GM19455 (cell line): ENCODE measurements around the gene CDX2.

Source experiments
- ATAC-seq: cut with Tn5 transposase; IDR thresholded peaks from one replicate; pipeline ENCODE4 v1.9.1; 2021; ENCODE audit not compliant: unreplicated experiment

Gene CDX2

DNA sequence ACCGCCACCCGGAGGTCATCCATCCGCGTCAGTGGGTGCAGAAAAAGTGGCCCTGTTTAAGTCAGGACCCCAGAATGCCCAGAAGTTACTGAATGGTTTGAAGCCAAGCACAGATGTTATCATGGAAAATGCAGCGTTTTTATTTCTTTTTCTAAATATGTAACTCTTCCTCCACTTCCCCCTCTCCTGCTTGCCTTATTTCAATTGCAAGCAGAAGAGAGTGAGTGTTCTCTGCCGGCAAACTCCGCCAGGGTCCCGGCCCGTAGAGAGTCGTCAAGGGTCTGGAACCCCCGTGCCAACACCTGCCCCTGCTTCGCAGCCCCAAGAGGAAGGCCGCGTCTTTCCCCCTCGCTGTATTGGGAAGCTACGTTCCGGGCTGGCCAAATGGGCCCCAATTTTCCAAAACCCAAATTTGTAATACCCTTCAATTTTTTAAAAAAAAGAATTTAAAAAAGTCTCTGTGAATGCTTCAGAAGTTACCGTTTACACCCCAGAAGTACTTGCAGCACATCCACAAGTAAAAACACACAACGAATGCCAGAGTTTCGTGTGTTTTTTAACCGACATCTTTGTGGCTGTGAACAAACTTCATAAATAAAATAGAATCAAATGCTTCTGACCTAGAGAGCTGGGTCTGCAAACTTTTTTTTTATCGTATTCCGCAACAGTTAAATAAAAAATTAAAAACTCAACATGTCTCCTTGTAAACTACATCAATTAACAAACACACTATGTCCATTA is 50.0 kb downstream of the CDX2 start:
- ATAC-seq, result no peak

DNA sequence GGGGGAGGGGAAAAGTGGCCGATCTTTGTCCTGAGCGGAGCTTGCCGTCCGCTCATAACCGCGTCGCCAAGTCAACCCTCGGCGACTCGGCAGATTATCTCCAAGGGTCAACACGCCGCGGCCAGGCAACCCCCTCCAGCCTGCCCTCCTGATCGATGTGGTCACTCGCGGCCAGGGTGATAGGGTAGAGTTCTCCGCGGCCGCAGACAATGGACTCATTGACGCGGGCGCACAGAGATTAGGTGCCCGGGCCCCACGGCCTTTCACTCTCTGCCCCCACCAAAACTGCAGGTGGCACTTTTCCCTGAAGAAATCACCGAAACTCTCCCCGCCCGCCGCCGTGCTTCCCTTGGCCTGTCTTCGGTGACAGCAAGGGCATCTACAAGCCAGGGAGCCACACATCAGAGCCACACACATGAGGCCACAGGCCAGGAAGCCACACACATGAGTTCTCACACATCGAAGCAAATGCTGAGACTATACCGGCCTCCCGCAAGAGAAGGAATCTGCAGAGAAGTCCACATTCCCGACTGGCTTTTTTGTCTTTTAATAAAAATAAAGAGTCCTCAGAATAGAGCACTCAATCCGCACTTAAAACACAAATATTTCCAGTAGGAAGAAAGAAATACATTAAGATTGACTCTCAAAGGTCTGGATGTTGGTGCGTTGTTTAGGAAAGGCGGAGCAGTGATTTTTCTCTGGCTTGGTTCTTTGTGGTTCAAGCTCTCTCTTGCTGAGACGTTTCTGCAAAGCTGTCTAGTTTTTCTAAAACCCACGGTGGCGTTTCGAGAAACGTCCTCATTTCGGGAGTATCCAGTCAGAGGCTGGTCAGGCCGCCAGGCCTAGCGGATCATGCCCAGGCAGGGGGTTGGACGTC is 50.8 kb downstream of the CDX2 start:
- ATAC-seq, result no peak

- ATAC-seq, result no peak
Observed at GRCh38 chr13:27917121-27917947, 51.8 kb downstream of the CDX2 start.

DNA sequence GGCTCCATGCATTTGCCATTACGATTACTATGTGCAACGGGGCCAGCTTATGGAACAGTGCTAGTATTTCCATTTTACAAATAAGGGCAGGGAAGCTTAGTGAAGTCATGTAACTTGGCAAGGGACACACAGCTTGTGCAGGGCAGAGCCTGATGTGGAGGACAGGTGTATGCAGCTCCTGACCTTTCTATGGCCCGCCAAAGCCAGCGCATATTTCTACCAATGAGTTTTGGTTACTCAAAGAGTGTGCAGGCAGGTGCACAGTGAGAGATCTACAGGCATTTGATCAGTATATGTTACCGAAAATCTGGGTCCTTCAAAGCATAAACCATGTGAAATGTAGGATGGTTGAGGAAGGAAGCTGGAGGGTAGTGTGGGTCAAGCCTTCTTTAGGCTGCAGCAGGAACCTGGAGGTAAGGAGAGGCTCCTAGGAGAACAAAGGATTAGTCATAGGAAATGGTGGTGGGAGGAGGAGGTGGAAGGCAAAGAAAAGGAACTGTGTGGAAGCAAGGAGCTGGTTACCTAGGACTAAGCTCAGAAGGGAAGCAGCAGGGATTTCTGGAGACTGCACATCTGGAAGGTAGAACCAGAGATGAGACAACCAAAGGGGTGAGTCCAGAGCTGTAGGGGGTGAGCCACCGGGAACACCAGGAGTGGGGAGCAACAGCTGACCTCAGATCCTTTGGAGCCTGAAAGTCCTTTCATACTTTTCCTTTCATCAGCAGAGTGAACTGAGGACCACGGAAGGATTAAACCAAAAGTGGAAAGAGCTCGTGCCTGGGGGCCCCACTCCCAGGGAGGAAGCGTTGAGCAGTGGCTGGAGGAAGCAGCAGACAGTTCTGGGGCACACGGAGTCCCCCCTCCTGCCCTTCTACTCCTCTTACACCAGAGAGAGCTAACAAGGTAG is 53.6 kb downstream of the CDX2 start:
- ATAC-seq, result no peak

DNA sequence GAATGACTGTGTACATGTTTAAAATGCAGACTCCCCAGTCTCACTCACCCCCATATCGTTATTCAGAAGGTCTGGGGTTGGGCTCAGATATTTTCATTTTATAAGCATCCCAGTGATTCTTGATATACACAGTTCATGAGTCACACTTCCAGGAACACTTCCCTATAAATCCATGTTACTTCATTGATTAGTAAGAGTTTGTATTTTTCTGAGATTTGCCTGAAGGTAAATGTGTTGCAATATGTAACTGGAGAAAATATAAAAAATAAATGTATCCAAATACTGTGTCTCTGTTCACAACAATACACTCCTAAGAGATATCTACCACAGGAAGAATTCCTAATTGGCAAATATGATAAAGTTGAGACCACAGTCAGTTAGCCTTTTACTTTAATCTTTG is 56.0 kb downstream of the CDX2 start:
- ATAC-seq, result no peak

- ATAC-seq, result no peak
Observed at GRCh38 chr13:27911521-27911920, 57.6 kb downstream of the CDX2 start.
